Measurements from ENCODE around the gene RASA3. TPM values are rescaled to one million over a fixed set of nuclear protein-coding genes. Genes with fewer than 3 reads are reported as not detected.

The RASA3 gene
- total and polyA plus RNA-seq, 2 donors (not counting 3 experiments of a cell fraction or from before 2014, with no cell fraction given): 26.5 to 53.8 TPM

DNA sequence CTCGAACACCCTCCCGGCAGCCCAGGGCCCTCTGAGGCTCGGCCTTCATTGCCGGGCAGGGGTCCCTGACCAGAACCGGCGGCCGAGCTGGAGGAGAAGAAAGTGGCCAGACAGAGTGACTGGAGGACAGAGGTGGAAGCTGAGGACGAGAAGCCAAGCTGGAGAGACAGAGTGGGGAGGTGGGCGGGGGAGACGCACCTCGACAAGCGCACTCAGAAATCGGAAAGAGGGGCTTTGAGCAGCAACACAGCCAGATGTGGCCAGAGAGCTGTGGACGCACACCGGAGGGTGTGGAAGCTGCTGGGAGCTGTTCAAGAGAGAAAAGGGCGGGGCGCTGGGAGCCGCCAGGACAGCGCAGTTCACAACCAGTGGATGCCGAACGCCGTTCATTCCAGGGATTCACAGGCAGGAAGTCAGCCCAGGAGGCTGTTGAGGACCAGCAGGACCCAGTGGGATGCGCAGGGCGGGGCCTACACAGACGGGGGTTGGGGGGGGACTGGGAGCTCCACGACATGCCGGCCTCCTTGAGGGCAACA is 130.3 kb downstream of the RASA3 start:
- H3K27me3 ChIP-seq (ENCODE audit: control insufficient read depth in 2 of 2, insufficient read depth in 2 of 2, low read length in 2 of 2): no peaks in the 10 kb centered on the region
- TF ChIP-seq, protein P1, sequence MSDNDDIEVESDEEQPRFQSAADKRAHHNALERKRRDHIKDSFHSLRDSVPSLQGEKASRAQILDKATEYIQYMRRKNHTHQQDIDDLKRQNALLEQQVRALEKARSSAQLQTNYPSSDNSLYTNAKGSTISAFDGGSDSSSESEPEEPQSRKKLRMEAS (IDR thresholded peaks at IDR 0.05; ENCODE audit: insufficient read depth, insufficient read length): no peak
- TF ChIP-seq POLR2A (IDR thresholded peaks at IDR 0.05; ENCODE audit: low read depth, low read length) (no peak), EZH2 (IDR thresholded peaks at IDR 0.05; ENCODE audit: borderline replicate concordance, low read depth, low read length, severe bottlenecking) (no peak), POLR2AphosphoS5 (IDR thresholded peaks at IDR 0.05; ENCODE audit: insufficient read depth, low read depth, low read length) (no peak), MYC (IDR thresholded peaks at IDR 0.05; ENCODE audit: low read depth, low read length) (no peak), FOS (IDR thresholded peaks at IDR 0.05; ENCODE audit: borderline replicate concordance, insufficient read depth, low read length) (no peak), GATA2 (IDR thresholded peaks at IDR 0.05; ENCODE audit: insufficient read depth, insufficient read length, low read depth, low read length) (no peak), JUN (IDR thresholded peaks at IDR 0.05; ENCODE audit: borderline replicate concordance, insufficient read depth, insufficient read length, low read depth) (no peak)
- TF ChIP-seq, protein P2, sequence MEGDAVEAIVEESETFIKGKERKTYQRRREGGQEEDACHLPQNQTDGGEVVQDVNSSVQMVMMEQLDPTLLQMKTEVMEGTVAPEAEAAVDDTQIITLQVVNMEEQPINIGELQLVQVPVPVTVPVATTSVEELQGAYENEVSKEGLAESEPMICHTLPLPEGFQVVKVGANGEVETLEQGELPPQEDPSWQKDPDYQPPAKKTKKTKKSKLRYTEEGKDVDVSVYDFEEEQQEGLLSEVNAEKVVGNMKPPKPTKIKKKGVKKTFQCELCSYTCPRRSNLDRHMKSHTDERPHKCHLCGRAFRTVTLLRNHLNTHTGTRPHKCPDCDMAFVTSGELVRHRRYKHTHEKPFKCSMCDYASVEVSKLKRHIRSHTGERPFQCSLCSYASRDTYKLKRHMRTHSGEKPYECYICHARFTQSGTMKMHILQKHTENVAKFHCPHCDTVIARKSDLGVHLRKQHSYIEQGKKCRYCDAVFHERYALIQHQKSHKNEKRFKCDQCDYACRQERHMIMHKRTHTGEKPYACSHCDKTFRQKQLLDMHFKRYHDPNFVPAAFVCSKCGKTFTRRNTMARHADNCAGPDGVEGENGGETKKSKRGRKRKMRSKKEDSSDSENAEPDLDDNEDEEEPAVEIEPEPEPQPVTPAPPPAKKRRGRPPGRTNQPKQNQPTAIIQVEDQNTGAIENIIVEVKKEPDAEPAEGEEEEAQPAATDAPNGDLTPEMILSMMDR (IDR thresholded peaks at IDR 0.05; ENCODE audit: extremely low read depth in 1 of 2, insufficient read depth in 1 of 2, low read depth in 1 of 2, low read length in 2 of 2): no peak
- H3K4me2 ChIP-seq (ENCODE audit: insufficient read depth, low read length): no peak overlapping the region
- ChIA-PET POLR2A (no interaction called here), CTCF (no interaction called here)
- intact Hi-C loops (cut with micrococcal nuclease): no loop called here
- peaks cover 5% of the 10 kb centered on the region for H3K79me2 ChIP-seq (ENCODE audit: control insufficient read depth, insufficient read depth, low read length)
- H3K36me3 ChIP-seq (ENCODE audit: control insufficient read depth in 2 of 2, extremely low read depth in 1 of 2, insufficient read depth in 2 of 2, low read length in 2 of 2): peaks cover 3 to 37% of the 10 kb centered on the region in 2 experiments
- no peaks in the 10 kb centered on the region for H3K9me1 ChIP-seq (replicated peaks; ENCODE audit: control insufficient read depth, extremely low read depth, insufficient read depth, low read length)
- no peak overlapping the region for H2AFZ ChIP-seq (ENCODE audit: low read depth, low read length)
- BruUV-seq (replicated peaks): no TSS peak
- no peaks in the 10 kb centered on the region for H3K9me3 ChIP-seq (replicated peaks; ENCODE audit: control insufficient read depth, insufficient read depth, low read length)
- dilution Hi-C loops (cut with MboI; ENCODE audit: extremely low pct_ligation_motif_present, low sequenced_read_pairs): no loop called here
- H3K4me1 ChIP-seq (ENCODE audit: control insufficient read depth, extremely low read depth, insufficient read depth, low read length): peaks cover 18% of the 10 kb centered on the region
- DNase-seq (ENCODE audit: low read depth, low spot score): no peak
- H3K4me3 ChIP-seq (replicated peaks in 1 of 3; ENCODE audit: insufficient read depth in 1 of 3, low read depth in 1 of 3, low read length in 3 of 3): no peak overlapping the region
- no peak overlapping the region for H3K9ac ChIP-seq (replicated peaks; ENCODE audit: extremely low read depth, insufficient read depth, low read length)
- no peaks in the 10 kb centered on the region for H4K20me1 ChIP-seq (replicated peaks; ENCODE audit: control insufficient read depth, extremely low read depth, insufficient read depth, low read length)
- H3K27ac ChIP-seq (ENCODE audit: insufficient read depth, low read depth, low read length): no peak overlapping the region
- no peak for FAIRE-seq

Data from endothelial cell of umbilical vein (primary cell).